Skeletal muscle tissue (tissue), 4 donors: Measurements from ENCODE around the gene DLGAP1. TPM values are rescaled to one million over a fixed set of nuclear protein-coding genes. Genes with fewer than 3 reads are reported as not detected.

Experiments
- H3K27ac ChIP-seq: one replicate; pipeline ENCODE4 v1.7.0; 2013; ENCODE audit warnings: mild to moderate bottlenecking, low read depth, low read length, inconsistent platforms
- H3K27me3 ChIP-seq, 3 donors: one replicate each; pipeline ENCODE4 v1.7.0; 2013; ENCODE audit warnings: low read length in 3 of 3; ENCODE audit not compliant: control insufficient read depth in 3 of 3, insufficient read depth in 3 of 3
- H3K36me3 ChIP-seq, 3 donors: one replicate each; pipeline ENCODE4 v1.7.0; 2013; ENCODE audit warnings: low read length in 3 of 3; ENCODE audit not compliant: control insufficient read depth in 3 of 3, insufficient read depth in 3 of 3
- H3K4me1 ChIP-seq, 3 donors: one replicate each; pipeline ENCODE4 v1.7.0; 2013; ENCODE audit warnings: low read length in 3 of 3, mild to moderate bottlenecking in 3 of 3; ENCODE audit not compliant: control insufficient read depth in 3 of 3, insufficient read depth in 3 of 3
- H3K4me3 ChIP-seq, 3 donors: one replicate each; pipeline ENCODE4 v1.7.0; 2013; ENCODE audit warnings: low read length in 3 of 3
- H3K9ac ChIP-seq, 3 donors: one replicate each; pipeline ENCODE4 v1.7.0; 2013; ENCODE audit warnings: low read length in 3 of 3, mild to moderate bottlenecking in 3 of 3, moderate library complexity in 2 of 3, low read depth in 1 of 3
- H3K9me3 ChIP-seq, 3 donors: one replicate each; pipeline ENCODE4 v1.7.0; 2013; ENCODE audit warnings: low read length in 3 of 3; ENCODE audit not compliant: control insufficient read depth in 3 of 3
- total RNA-seq: library from RNA; depleted of rRNA; stranded (reverse); fragments of >200 nt; gene quantifications from one replicate; pipeline ENCODE4 v1.2.3, GENCODE V29; 2014
- donor health status: Osteomylitis.

DLGAP1 gene
- total RNA-seq, 1 donor from 2014 or later = 0.52 TPM

- Histone ChIP-seq H3K36me3 (no peaks in the 10 kb centered on the region), H3K9me3 (no peaks in the 10 kb centered on the region), H3K9ac (no peak overlapping the region), H3K27me3 (no peaks in the 10 kb centered on the region), H3K4me1 (no peaks in the 10 kb centered on the region), H3K4me3 (no peak overlapping the region), H3K27ac (no peak overlapping the region)
Observed at GRCh38 chr18:4276953-4277585, 178.0 kb downstream of the DLGAP1 start.

- Histone ChIP-seq H3K4me3 (no peak overlapping the region), H3K36me3 (no peaks in the 10 kb centered on the region), H3K27ac (no peak overlapping the region), H3K4me1 (no peaks in the 10 kb centered on the region), H3K9ac (no peak overlapping the region), H3K27me3 (no peaks in the 10 kb centered on the region), H3K9me3 (no peaks in the 10 kb centered on the region)
Observed at GRCh38 chr18:4271952-4272351, 183.2 kb downstream of the DLGAP1 start.

GRCh38 chr18:4270988-4271387 lies 184.1 kb downstream of the DLGAP1 start:
- no peak overlapping the region for H3K27ac ChIP-seq
- H3K27me3 ChIP-seq = no peaks in the 10 kb centered on the region
- no peak overlapping the region for H3K9ac ChIP-seq
- H3K4me1 ChIP-seq = no peaks in the 10 kb centered on the region
- no peaks in the 10 kb centered on the region for H3K36me3 ChIP-seq
- H3K9me3 ChIP-seq = no peaks in the 10 kb centered on the region
- no peak overlapping the region for H3K4me3 ChIP-seq

- H3K36me3 ChIP-seq = no peaks in the 10 kb centered on the region
- H3K27me3 ChIP-seq = no peaks in the 10 kb centered on the region
- H3K9me3 ChIP-seq = no peaks in the 10 kb centered on the region
- H3K4me1 ChIP-seq = no peaks in the 10 kb centered on the region
- H3K27ac ChIP-seq = no peak overlapping the region
- H3K9ac ChIP-seq = no peak overlapping the region
- no peak overlapping the region for H3K4me3 ChIP-seq
Observed at GRCh38 chr18:4270016-4270415, 185.1 kb downstream of the DLGAP1 start.

GRCh38 chr18:4267641-4268040 lies 187.5 kb downstream of the DLGAP1 start:
- Histone ChIP-seq H3K36me3 (no peaks in the 10 kb centered on the region), H3K9me3 (no peaks in the 10 kb centered on the region), H3K4me3 (no peak overlapping the region), H3K27ac (no peak overlapping the region), H3K9ac (no peak overlapping the region), H3K4me1 (no peaks in the 10 kb centered on the region), H3K27me3 (no peaks in the 10 kb centered on the region)

GRCh38 chr18:4264347-4264791 lies 190.7 kb downstream of the DLGAP1 start:
- Histone ChIP-seq H3K4me3 (peak overlapping the region in 1 of 3 donors; percentile 8), H3K27me3 (no peaks in the 10 kb centered on the region), H3K9ac (no peak overlapping the region), H3K27ac (no peak overlapping the region), H3K9me3 (no peaks in the 10 kb centered on the region), H3K4me1 (no peaks in the 10 kb centered on the region), H3K36me3 (no peaks in the 10 kb centered on the region)

- H3K4me1 ChIP-seq = no peaks in the 10 kb centered on the region
- H3K4me3 ChIP-seq = no peak overlapping the region
- H3K27ac ChIP-seq = no peak overlapping the region
- H3K9ac ChIP-seq = no peak overlapping the region
- H3K9me3 ChIP-seq = no peaks in the 10 kb centered on the region
- H3K27me3 ChIP-seq = no peaks in the 10 kb centered on the region
- H3K36me3 ChIP-seq = no peaks in the 10 kb centered on the region
Observed at GRCh38 chr18:4260107-4260506, 195.0 kb downstream of the DLGAP1 start.

- H3K4me3 ChIP-seq = no peak overlapping the region
- H3K27me3 ChIP-seq = no peaks in the 10 kb centered on the region
- H3K9ac ChIP-seq = no peak overlapping the region
- H3K4me1 ChIP-seq = no peaks in the 10 kb centered on the region
- H3K27ac ChIP-seq = no peak overlapping the region
- H3K9me3 ChIP-seq = no peaks in the 10 kb centered on the region
- no peaks in the 10 kb centered on the region for H3K36me3 ChIP-seq
Observed at GRCh38 chr18:4256766-4257417, 198.2 kb downstream of the DLGAP1 start.

- H3K27me3 ChIP-seq = no peaks in the 10 kb centered on the region
- H3K9ac ChIP-seq = no peak overlapping the region
- H3K27ac ChIP-seq = no peak overlapping the region
- H3K36me3 ChIP-seq = no peaks in the 10 kb centered on the region
- H3K4me1 ChIP-seq = no peaks in the 10 kb centered on the region
- no peak overlapping the region for H3K4me3 ChIP-seq
- H3K9me3 ChIP-seq = no peaks in the 10 kb centered on the region
Observed at GRCh38 chr18:4254840-4255239, 200.3 kb downstream of the DLGAP1 start.

GRCh38 chr18:4252829-4253228 lies 202.3 kb downstream of the DLGAP1 start:
- no peaks in the 10 kb centered on the region for H3K4me1 ChIP-seq
- H3K4me3 ChIP-seq = no peak overlapping the region
- H3K27ac ChIP-seq = no peak overlapping the region
- H3K9me3 ChIP-seq = no peaks in the 10 kb centered on the region
- no peaks in the 10 kb centered on the region for H3K27me3 ChIP-seq
- no peaks in the 10 kb centered on the region for H3K36me3 ChIP-seq
- no peak overlapping the region for H3K9ac ChIP-seq
